Middle frontal gyrus (tissue), 1 donor: ENCODE results near the gene MBNL1.
"Not testable (repeated sequence)": the region's sequence is repeated elsewhere in the genome, so short reads cannot be mapped to it uniquely, and the experiment has no call there.

Source experiments
- DNase-seq: peaks from one replicate; pipeline ENCODE4 v3.0.0-alpha.2; 2015; ENCODE audit warnings: low spot score; ENCODE audit errors: extremely low spot score

The MBNL1 gene

DNA sequence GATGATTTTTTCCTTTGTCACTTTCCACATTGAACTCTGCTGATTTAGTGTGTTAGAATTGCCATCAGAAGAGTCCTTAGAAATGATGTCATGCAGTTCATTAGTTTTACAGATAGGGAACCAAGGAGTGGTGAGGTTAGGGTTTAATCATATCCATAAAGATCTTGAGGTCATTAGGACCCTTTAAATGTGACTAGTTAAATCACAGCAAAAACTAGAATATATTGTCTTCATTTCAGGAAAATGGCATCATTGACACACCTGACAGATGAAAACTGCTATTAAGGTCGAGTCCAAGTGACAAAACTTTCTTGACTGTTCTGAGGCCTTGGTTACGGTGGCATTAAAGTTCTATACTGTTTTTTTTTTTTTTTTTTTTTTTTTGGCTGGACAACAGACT, 50.5 kb downstream of the MBNL1 start:
- no peak for DNase-seq

DNA sequence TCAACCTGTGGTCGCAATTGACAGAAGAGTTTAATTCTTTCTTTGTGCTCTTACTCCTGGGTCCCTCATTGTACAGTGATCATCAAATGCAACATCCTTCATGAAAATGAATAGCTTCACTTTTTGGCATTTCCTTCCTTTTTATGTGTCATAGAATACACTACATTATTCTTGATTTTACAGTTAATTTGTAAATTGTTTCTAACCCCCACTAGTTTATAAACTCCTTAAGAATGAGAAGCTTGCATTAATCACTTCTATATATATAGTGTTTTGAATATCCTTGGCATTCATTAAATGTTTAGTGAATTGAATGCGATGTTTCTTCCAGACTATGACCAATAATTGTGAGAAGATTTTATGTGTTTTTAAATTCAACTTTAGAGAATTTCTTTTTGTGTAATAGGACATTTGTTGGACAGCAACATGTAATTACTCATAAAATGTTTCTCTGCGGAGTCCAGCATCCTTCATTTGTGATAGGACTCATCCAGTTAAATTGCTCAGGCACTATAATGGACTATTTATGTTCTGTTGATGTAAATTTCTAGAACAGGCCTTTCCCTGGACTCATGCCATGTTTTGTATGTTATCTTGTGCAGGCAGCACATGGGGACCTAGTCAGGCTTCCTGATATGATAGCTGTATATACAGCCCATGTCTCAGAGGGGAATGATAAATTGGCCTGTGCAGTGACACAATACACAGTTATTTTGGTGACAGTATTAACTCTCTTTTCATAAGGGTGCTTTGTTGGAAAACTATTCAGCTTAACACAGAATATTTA, 51.3 kb downstream of the MBNL1 start:
- no peak for DNase-seq

DNA sequence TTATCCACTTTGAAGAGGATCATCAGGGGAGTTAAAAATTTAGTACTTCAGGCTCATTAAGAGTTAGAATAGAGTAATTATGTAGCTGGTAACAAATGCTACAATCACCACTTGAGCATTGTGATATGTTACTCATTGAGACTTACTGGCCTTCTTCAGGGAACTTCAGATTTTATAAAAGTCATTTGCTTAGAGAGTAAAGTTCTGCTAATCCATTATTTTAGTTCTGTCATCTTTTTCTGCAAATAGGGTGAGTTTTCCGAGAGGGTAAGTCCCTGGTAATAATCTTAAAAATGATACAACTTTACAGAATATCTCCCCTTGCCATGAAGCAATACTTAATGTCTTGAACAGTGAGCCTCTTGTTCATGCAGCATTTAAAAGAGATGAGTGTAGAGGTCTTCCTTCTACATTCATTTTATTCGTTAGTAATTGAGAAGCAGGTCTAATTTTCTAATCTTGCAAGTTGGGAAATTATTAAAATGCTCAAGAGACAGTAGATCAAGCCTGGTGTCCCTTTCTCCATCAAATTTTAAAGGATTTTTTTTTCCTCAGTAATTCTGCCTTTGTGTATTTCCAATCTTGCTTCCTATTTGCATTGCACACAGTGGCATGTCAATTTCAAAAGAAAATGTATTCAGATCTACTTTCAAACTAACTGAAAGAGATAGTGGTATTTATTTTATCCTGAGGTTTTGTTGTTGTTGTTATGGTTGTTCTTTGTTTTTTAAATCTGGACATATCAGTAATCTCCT, 52.6 kb downstream of the MBNL1 start:
- no peak for DNase-seq

DNA sequence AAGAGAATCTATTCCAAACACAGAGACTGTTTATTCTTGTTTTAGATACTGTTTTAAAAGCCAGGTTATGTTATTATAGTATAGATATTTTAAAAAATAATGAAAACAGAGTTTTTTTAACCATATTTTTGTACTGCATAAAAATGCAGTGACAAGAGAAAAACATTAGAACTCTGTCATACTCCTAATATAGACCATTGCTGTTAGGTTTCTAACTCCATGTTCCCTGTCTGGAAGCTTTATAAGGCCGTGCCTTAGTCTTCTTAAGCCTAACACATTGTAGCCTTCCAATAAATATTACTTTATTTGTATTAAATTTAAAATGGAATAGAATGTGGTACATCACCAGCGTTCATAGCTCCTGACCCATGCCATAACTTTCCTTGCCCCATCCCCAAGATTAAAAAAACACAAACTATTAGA, 53.2 kb downstream of the MBNL1 start:
- no peak for DNase-seq

DNA sequence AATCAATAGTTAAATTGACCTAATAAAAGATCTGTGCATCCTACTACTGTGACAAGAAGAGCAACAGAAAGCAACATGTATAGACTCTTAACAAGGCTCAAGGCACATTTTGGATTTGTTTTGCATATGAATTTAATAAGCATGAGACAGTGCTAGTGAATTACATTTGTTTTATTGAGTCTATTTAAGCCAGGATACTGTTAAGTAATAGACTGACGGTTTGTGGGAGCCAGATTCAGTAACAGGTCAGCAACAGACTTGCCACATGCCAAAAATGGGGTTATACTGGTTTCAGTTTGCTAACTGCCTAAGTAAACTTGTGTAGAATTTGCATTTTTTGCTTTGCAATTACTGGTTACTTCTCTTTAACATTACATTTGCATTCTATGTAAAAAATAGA, 54.0 kb downstream of the MBNL1 start:
- DNase-seq = no peak

DNA sequence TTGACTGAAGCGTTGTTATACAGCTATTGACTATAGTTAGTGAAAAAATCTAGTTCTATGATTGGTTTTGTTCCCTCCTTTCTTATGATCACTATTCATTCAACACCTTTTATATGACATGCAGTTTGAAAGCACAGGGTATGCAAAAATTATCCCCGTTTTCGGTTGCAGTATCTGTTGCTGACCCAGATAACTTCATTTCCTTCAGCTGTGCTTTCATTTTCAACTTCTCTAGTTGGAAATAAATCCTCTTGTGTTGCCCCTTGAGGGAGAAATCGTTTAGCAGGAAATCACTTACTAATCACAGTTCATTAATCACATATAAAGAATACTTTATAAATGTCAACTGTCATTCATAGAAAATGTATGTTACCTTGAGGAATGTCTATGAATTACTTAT, 55.1 kb downstream of the MBNL1 start:
- DNase-seq = no peak

DNA sequence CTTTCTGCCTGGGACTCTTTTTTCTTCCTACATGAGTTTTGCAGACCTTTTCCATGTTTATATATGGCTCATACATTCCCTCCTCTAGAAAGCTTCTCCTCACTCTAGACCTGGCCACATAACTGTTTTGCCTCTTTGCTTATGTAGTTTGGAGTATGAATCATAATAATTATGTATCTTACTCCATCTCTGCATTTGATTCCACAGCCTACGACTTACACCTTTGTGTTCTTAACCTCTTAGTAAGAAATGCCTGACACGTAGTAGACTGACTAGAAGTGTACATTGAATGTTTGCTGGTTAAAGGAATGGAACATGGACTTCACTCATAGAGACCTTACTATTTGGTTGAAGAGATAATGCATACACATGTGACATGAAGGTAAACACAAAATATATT, 56.4 kb downstream of the MBNL1 start:
- no peak for DNase-seq

DNA sequence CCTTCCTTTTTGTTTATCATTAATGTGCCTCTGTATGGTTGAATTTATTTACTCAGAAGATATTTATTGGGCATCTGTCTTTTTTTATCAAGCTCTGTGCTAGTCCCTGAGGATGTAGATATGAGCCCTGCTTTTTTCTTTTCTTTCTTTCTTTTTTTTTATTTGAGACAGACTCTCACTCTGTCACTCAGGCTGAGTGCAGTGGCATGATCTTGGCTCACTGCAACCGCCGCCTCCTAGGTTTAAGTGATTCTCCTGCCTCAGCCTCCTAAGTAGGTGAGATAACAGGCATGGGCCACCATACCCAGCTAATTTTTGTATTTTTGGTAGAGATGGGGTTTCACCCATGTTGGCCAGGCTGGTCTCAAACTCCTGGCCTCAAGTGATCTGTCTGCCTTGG, 58.5 kb downstream of the MBNL1 start:
- no peak for DNase-seq

DNA sequence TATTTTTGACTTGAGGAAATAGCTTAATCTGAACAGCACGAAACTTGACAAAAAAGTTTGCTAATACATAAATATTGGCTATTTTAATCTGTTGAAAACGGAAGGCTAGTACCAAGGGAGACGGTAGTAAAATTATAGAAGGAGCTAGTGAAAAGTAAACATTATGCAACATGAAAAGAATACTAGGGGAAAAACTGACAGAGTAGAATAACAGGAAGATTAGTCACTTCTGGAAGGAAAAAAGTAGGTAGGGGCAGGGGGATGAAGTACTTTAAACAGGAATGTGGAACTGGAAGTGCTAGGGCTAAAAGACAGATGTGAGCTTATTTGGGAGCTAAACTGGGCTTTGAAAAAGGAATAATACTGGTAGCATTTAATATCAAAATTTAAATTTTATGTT, 60.1 kb downstream of the MBNL1 start:
- DNase-seq = no peak

DNA sequence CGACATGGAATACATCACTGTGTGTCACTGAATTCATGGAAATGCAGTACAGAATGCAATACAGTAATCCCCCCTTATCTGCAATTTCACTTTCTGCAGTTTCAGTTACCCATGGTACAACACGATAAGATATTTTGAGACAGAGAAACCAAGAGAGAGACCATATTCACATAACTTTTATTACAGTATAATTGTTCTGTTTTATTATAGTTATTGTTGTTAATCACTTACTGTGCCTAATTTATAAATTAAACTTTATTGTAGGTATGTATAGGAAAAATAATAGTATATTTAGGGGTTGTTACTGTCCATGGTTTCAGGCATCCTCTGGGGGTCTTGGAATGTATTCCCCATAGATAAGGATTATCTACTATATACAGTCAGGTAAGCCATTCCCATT, 61.8 kb downstream of the MBNL1 start:
- DNase-seq = no peak

DNA sequence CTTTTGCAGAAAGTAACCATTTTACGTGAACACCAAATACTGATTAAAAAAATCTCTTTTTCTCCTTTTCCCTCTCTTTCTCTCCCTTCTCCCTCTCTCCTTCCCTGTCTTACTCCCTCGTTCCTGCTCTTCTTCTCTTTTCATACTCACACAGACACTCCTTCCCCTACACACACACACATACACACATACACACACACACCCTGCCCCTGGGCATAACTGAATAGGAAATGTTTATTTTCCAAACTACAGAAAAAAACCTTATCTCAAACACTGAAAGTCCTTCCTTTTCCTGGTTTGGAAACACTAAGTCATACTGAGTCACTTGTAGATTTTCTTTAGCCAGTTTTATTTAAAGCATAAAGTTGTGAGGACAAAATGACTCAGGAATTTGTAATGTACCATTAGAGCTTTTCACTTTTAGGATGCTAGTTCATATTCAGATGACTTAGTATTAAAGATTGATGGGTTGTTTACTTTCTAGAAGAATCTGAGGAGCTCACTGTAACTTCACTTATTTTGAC, 62.4 kb downstream of the MBNL1 start:
- DNase-seq = no peak

DNA sequence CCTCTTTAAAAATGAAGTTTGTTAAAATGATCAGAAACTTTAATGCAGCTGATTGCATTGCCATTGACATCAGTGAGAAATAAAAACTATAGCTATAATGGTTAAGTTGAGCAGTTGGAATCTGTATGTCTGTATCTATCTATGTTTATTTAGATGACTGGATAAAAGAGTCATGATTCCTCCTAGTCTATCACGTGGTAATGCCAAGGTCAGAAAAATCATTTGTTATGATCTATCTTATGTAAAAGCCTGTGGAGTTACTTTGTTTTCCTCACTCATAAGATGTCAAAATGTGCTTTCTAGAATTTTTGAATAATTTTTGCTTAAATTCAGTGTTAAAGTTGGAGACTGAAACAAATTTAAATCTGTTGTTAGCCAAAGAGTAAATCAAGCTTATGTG, 63.3 kb downstream of the MBNL1 start:
- no peak for DNase-seq

DNA sequence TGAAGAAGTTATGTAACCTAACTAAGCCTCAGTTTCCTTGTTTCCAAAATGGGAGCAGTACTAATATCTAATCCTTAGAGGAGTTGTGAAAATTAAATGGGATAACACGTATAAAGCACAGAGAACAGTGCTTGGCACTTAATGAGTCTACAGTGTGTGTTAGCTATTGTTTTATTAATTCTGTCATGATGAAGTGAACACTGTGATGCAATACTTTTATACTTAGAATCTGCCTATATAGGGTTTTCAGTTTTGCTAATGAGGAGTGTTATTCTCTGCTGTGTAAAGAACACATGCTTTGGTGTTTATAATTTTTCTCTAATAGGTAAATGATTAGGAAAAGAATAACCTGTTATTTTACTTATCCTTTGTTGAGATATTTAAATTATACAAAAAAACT, 65.2 kb downstream of the MBNL1 start:
- DNase-seq = no peak

DNA sequence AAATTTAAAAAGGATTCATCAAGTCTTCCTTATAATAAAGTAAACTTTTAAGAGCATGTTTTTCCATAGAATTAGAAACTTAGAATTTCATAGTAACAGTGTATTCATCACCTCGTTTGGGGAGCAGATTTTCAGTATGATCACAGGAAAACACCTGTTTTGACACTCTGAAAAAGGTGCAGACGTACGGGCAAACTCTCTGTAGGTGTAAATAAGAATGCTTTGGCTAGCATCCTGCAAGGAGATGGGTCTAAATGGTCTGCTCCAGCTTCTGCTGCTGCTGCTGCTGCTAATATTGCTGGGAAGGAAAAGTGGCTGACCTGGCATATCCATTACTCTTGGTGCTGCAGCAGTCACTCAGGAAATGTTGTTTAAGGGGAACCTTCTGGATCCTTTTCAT, 66.0 kb downstream of the MBNL1 start:
- DNase-seq = no peak

DNA sequence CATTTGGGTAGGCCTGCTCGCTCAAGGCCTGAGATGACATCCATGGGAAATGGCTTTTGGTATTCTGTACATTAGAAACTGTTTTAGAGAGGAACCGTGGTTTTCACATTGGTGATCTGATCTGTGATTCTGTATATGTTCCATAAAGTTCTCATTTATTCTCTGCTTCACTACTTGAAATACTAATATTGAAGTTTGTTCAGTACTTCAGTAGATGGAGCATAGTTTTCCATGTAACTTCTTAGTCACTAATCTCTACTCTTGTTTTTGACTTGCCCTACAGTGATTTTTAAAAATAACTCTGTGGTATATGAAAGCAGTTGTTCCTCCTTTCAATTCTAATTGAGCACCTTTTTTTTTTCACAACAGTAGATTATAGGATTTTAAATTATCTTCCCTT, 66.5 kb downstream of the MBNL1 start:
- no peak for DNase-seq

DNA sequence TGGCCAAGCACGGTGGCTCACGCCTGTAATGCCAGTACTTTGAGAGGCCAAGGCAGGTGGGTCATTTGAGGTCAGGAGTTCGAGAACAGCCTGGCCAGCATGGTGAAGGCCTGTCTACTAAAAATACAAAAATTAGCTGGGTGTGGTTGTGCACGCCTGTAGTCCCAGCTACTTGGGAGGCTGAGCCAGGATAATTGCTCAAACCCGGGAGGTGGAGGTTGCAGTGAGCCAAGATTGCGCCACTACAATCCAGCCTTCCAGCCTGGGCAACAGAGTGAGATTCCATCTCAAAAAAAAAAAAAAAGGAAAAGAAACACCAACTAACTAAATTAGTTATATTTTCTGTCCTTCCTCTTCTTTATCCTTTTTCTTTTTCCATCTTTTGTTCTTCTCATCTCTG, 68.6 kb downstream of the MBNL1 start:
- not testable (repeated sequence) for DNase-seq

DNA sequence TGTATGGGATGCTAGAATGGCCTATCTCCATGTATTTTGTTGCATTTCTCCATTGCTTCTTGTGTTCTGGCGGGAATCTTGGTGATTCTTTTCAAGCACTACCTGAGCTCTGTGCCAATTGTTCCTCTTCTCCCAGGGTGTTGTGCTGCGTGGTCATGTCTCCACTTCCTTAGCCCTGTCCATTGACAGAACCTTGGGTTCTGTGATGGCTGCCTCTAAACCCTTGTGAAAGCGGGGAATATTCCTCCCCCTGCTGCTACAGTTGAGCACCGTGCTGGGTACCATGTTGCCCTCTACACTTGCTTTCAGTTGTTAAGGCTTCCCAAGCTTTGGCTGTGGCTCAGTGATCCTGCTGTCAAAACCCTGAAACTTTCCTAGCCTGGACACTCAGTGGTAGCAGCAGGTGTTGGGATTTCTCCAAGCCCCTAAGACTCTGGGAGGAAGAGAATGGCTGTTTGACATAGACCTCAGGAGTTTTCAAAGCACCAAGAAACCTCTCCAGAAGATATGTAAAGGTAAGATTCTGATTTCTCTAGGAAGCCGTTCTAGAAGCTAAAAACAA, 69.5 kb downstream of the MBNL1 start:
- DNase-seq = no peak

DNA sequence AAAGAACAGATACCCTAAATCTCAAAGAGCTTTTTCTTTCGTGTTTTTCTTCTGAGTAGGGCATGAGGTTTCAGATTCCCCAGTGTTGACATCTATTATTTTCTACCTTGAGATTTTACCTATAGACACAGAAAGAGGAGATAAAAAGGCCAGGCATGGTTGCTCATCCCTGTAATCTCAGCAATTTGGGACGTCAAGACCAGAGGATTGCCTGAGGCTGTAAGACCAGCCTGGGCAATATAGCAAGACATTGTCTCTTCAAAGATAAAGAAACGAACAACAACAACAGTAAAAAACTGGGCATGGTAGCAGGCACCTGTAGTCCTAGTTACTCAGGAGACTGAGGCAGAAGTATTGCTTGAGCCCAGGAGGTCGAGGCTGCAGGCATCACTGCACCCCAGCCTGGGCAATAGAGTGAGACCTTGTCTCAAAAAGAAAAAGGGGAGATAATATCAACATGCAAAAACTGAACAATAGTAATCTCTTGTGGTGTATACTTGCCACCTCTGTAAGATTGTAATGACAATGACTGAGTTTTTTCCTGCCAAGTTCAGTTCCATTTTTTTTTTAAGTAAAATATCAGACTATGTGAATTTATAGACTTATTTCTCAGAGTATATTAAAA, 71.3 kb downstream of the MBNL1 start:
- DNase-seq = no peak

DNA sequence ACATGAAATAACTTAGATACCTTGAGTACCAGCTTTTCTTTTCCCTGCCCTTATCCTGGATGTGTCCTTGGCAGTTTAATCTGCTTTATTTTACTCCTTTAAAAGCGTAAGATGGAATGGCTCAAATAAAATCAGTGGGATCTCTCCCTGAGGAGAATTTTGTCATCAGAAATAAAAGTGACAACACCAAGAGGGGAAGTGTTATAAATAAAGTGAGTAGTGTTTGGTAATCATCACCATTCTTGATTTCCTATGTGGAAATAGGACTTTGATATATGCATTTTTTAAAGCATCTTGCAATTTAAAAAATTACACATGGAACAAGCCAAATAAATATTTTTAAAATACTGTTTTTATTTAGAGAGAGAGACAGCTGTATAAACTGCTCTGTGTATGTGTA, 76.5 kb downstream of the MBNL1 start:
- no peak for DNase-seq

DNA sequence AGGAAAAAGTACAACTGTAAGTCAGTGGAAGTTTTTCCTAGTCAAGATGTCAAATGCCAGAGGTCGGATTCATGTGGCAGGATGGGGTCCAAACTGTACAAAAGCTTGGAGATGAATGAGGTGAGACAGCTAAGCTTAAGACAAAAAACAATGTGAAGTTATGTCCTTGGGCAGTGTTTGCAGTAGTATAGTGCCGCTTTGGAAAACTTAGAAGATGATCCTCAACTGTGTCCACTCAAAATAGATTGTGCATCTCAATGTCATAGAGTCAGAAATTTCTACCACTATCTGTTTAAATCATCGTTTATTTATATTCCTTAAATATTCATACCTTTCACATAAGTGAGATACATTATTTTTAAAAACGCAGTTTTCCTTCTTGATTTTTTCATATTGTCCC, 77.3 kb downstream of the MBNL1 start:
- DNase-seq = no peak

DNA sequence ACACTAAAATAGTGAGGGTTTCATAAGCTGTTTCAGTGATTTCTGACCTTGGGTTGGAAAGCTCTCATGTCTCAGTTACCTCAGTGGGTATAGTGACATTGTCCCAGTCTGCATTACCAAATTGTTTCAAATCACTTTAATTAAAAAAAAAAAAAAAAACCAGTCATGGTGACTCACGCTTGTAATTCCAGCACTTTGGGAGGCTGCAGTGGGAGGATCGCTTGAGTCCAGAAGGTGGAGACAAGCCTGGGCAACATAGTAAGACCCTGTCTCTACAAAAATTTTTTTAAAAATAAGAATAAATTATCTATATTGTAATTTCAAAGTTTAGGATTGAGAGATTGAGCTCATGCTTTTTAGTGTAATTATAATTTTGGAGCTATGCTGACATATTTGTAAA, 78.0 kb downstream of the MBNL1 start:
- no peak for DNase-seq
